GM12892 (cell line): ENCODE data around the gene TCEANC2.

Experiments used
- POLR2A ChIP-seq: IDR thresholded peaks from 2 replicates; pipeline ENCODE4 v1.6.1; 2011; ENCODE audit warnings: low read depth, low read length, control low read depth
- TAF1 ChIP-seq: IDR thresholded peaks from 2 replicates; pipeline ENCODE4 v1.6.1; 2011; ENCODE audit warnings: low read depth, mild to moderate bottlenecking, control low read depth, low read length, borderline replicate concordance

DNA sequence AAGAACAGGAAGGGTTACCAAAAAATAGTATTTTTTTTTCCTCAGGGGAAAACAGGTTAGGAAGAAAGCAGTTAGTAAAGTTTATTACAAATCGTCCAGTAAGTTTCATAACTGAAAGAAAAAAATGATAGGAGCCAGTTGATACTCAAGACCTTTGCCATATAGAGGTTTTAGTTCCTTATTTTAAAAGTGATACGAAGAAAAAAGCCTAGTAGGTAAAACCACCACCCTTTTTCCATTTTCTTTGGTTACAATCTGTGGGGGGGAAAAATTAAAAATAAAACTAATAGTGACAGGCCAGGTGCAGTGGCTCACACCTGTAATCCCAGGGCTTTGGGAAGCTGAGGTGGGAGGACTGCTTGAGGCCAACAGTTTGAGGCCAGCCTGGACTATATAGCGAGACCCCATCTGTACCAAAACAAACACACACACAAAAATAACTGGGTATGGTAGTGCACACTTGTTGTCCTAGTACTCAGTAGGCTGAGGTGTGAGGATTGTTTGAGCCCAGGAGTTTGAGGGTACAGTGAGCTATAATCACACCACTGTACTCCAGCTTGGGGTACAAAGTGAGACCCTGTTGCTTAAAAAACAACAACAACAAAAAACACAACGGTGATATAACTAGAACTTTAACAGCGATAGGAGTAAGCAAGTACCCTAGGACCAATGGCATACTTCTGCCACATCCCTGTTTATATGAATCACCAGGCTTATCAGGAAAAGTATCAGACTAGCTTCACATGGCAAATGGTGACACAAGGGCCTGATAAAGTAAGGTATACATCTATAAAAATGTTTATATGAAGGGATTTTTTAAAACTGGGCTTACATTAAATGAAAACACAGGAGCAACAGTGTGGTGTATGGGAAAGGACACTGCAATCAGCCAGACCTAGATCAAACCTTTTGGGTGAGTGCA lies 5.8 kb upstream of the TCEANC2 start:
- TF ChIP-seq POLR2A (no peak), TAF1 (no peak)
